AG10803 (cell line): ENCODE data around the gene GMNC.

Experiments
- DNase-seq: peaks from one replicate; pipeline ENCODE4 v3.0.0; 2010; ENCODE audit warnings: low read depth
- H3K4me3 ChIP-seq: 2 replicates; pipeline ENCODE4 v1.5.1; 2011; ENCODE audit warnings: mild to moderate bottlenecking, low read length, control low read depth
- TF ChIP-seq, protein P1 (sequence below): conservative IDR thresholded peaks from 2 replicates; pipeline ENCODE4 v1.5.1; 2011; ENCODE audit warnings: mild to moderate bottlenecking, low read length, control low read depth, inconsistent platforms

GMNC gene

DNA sequence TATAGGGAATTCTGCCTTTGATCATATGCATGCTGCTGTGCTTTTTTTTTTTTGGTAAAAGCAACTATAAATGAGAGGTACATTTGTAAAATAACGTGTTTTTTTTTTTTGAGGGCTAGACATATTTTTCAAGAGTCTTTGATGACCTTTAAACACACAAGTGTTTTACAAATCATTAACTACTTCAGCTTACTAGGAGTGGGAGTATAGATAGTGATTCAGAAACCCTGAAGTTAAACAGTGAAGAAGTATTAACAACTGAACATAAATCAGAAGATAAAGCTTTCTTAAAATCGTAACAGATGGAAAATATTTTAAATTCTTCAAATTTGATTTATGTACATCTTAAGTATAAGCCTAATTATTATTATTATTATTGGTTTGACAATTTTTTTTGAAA is 2.9 kb upstream of the GMNC start:
- TF ChIP-seq, protein P1, sequence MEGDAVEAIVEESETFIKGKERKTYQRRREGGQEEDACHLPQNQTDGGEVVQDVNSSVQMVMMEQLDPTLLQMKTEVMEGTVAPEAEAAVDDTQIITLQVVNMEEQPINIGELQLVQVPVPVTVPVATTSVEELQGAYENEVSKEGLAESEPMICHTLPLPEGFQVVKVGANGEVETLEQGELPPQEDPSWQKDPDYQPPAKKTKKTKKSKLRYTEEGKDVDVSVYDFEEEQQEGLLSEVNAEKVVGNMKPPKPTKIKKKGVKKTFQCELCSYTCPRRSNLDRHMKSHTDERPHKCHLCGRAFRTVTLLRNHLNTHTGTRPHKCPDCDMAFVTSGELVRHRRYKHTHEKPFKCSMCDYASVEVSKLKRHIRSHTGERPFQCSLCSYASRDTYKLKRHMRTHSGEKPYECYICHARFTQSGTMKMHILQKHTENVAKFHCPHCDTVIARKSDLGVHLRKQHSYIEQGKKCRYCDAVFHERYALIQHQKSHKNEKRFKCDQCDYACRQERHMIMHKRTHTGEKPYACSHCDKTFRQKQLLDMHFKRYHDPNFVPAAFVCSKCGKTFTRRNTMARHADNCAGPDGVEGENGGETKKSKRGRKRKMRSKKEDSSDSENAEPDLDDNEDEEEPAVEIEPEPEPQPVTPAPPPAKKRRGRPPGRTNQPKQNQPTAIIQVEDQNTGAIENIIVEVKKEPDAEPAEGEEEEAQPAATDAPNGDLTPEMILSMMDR: no peak
- DNase-seq: no peak
- no peak overlapping the region for H3K4me3 ChIP-seq

DNA sequence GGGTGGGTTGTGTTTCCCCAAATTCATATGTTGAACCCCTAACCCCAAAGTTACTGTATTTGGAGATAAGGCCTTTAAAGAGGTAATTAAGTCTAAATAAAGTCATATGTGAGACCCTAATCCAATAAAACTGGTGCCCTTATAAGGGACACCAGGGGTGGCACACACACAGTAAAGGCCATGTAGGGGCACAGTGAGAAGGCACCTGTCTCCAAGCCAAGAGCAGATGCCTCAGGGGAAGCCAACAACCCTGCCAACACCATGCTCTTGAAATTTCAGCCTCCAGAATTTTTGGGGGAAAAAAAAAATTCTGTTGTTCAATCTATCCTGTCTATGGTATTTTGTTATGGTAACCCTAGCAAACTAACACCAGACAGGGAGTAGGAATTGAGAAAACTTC is 1.5 kb upstream of the GMNC start:
- H3K4me3 ChIP-seq: no peak overlapping the region
- TF ChIP-seq, protein P1: no peak
- no peak for DNase-seq

DNA sequence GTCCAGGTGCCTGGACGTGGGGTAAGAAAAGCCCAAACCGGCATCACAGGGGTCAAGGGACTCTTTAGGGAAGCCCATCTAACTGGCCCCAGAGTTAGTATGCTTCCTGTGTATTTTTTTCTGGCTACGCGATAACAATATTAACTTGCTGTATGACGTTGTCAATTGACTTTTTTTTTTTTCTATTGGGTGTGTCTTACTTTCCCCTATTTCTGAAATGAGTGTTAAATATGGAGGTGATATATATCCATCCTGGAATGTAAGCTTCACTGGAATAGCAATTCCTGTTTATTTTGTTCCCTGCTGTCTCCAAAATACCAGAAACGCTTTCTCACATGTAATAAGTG is 598 bp upstream of the GMNC start:
- TF ChIP-seq, protein P1: no peak
- H3K4me3 ChIP-seq: peak overlapping the region; percentile 60
- no peak for DNase-seq

DNA sequence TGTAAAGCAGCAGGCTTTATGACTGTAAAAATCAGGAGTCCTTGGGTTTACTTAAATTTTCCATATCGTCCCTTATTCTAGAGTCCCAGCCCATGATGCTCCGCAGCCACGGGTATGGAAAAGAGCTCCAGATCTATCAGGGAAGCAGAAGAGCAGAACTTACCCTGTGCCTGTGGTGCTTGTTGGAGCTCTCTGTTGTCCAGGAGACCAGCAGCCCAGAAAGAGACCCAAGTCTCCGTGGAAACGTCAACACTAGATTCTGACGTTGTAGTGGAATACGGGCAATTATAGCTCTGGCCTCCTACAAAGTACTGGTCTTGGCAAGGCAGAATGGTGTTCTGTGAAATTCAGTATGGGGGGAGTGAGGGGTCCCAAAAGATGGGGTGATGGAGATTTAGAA is 2.0 kb downstream of the GMNC start:
- TF ChIP-seq, protein P1: no peak
- no peak overlapping the region for H3K4me3 ChIP-seq
- no peak for DNase-seq

DNA sequence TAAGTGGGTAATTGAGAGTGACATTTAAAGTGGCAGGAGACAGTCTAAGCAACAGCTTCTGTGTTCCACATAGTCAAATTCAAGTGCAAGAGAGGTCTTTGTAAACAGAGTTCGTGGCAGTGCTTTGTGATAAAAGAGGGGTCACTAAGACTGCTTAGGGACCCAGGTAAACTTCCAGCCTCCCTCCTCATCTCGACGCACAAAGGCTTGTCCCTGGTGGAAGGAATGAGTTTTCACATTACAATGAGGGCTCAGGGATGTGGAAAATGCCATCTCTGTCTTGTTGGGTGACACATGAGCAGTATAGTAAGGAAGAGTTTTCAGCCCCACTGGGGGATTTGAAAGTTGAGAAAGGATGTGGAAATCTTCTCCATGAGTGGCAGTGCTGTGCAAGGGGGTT is 7.3 kb downstream of the GMNC start:
- no peak overlapping the region for H3K4me3 ChIP-seq
- TF ChIP-seq, protein P1: no peak
- no peak for DNase-seq

DNA sequence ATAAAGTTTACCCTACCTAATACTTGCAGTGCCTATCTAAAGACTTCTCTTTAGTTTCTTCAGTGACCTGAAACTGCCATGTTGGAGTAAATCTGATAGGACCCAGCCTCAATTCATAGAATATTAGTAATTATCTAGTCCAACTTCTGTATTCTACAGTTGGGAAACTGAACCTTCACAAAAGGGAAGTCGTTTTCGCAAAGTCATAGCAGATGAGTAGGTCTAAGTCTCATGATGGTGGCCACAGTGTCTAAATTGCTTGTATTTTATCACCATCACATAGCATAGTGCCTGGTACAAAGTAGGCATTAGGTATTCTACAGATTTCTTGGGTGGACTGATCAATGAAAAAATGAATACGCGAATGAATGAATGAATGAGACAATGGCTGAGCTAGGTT is 8.4 kb downstream of the GMNC start:
- TF ChIP-seq, protein P1: no peak
- no peak for DNase-seq
- no peak overlapping the region for H3K4me3 ChIP-seq

DNA sequence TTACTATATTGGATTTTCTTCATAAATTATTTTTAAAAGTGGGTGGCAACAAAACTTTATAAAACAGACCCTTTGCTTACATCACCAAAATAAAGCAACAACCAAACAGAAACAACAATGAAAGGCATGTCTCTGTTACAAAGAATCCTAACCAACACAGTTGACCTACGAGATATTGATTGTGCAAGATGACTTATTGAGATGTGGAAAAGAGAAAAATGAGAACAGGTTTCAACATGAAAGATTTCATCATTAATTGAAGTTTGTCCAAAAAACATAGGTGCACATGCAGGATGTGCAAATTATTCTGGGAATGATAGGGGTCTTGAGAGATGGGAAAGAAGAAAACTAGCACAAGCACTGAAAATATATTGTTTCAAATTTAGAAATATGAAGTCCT is 9.0 kb downstream of the GMNC start:
- TF ChIP-seq, protein P1: no peak
- no peak for DNase-seq
- no peak overlapping the region for H3K4me3 ChIP-seq
